SK-N-SH treated with all-trans-retinoic acid at 6 μM for 48 hours (cell line): ENCODE data around the gene PINK1.

ENCODE experiments used
- ATAC-seq: fragments of 200-7000 bp; cut with Tn5 transposase; 3 replicates; pipeline ENCODE4 v1.9.1; 2020; ENCODE audit warnings: mild to moderate bottlenecking, moderate library complexity
- ARNTL ChIP-seq: fragments of 450-650 bp; formaldehyde crosslinking; IDR thresholded peaks from 2 replicates; pipeline ENCODE4 v1.5.0; 2020; ENCODE audit warnings: low read depth, mild to moderate bottlenecking, moderate library complexity, borderline replicate concordance
- BACH2 ChIP-seq: fragments of 250-450 bp; sonication (Bioruptor Pico); IDR thresholded peaks from 2 replicates; pipeline ENCODE4 v1.9.0; 2021; ENCODE audit warnings: mild to moderate bottlenecking, borderline replicate concordance
- CREB5 ChIP-seq: fragments of 250-450 bp; sonication (Bioruptor Pico); IDR thresholded peaks from 2 replicates; pipeline ENCODE4 v1.5.1; 2020; ENCODE audit warnings: low read depth, mild to moderate bottlenecking, moderate library complexity
- CSDC2 ChIP-seq: fragments of 250-450 bp; sonication (Bioruptor Pico); IDR thresholded peaks from 2 replicates; pipeline ENCODE4 v1.5.0; 2020; ENCODE audit warnings: mild to moderate bottlenecking, moderate library complexity
- CSRNP3 ChIP-seq: fragments of 250-450 bp; sonication (Bioruptor Pico); IDR thresholded peaks from 2 replicates; pipeline ENCODE4 v1.5.1; 2021; ENCODE audit warnings: mild to moderate bottlenecking, moderate library complexity
- ESRRG ChIP-seq: fragments of 250-450 bp; sonication (Bioruptor Pico); IDR thresholded peaks from 2 replicates; pipeline ENCODE4 v1.6.1; 2021; ENCODE audit warnings: mild to moderate bottlenecking
- GLIS3 ChIP-seq: fragments of 250-450 bp; sonication (Bioruptor Pico); IDR thresholded peaks from 2 replicates; pipeline ENCODE4 v1.5.0; 2020; ENCODE audit warnings: mild to moderate bottlenecking, moderate library complexity
- ISL1 ChIP-seq: fragments of 250-450 bp; sonication (Bioruptor Pico); IDR thresholded peaks from 2 replicates; pipeline ENCODE4 v2.1.2; 2022; ENCODE audit warnings: mild to moderate bottlenecking, moderate library complexity
- OSR1 ChIP-seq: fragments of 250-450 bp; sonication (Bioruptor Pico); IDR thresholded peaks from 2 replicates; pipeline ENCODE4 v1.8.0; 2022; ENCODE audit warnings: moderate library complexity, mild to moderate bottlenecking, inconsistent platforms
- PATZ1 ChIP-seq: fragments of 250-450 bp; sonication (Bioruptor Pico); IDR thresholded peaks from 2 replicates; pipeline ENCODE4 v1.8.0; 2020; ENCODE audit warnings: mild to moderate bottlenecking, moderate library complexity, borderline replicate concordance
- POU6F1 ChIP-seq: fragments of 250-450 bp; sonication (Bioruptor Pico); IDR thresholded peaks from 2 replicates; pipeline ENCODE4 v1.8.0; 2021; ENCODE audit warnings: low read depth, mild to moderate bottlenecking, moderate library complexity, borderline replicate concordance
- PPARA ChIP-seq: fragments of 250-450 bp; sonication (Bioruptor Pico); IDR thresholded peaks from 2 replicates; pipeline ENCODE4 v1.5.0; 2020; ENCODE audit warnings: mild to moderate bottlenecking, borderline replicate concordance
- RARB ChIP-seq: fragments of 250-450 bp; sonication (Bioruptor Pico); IDR thresholded peaks from 2 replicates; pipeline ENCODE4 v1.8.0; 2021; ENCODE audit warnings: mild to moderate bottlenecking, moderate library complexity
- SNAI2 ChIP-seq: fragments of 250-450 bp; sonication (Bioruptor Pico); IDR thresholded peaks from 2 replicates; pipeline ENCODE4 v1.5.0; 2020; ENCODE audit warnings: mild to moderate bottlenecking, moderate library complexity
- TCF4 ChIP-seq: fragments of 250-450 bp; sonication (Bioruptor Pico); IDR thresholded peaks from 2 replicates; pipeline ENCODE4 v1.8.0; 2021; ENCODE audit warnings: mild to moderate bottlenecking, moderate library complexity, borderline replicate concordance
- TOX ChIP-seq: fragments of 250-450 bp; sonication (Bioruptor Pico); IDR thresholded peaks from 2 replicates; pipeline ENCODE4 v1.8.0; 2021; ENCODE audit warnings: mild to moderate bottlenecking, moderate library complexity, borderline replicate concordance
- TSHZ2 ChIP-seq: fragments of 250-450 bp; sonication (Bioruptor Pico); IDR thresholded peaks from 2 replicates; pipeline ENCODE4 v1.5.0; 2020; ENCODE audit warnings: mild to moderate bottlenecking, moderate library complexity
- ZC3H10 ChIP-seq: fragments of 250-450 bp; sonication (Bioruptor Pico); IDR thresholded peaks from 2 replicates; pipeline ENCODE4 v1.5.1; 2021; ENCODE audit warnings: mild to moderate bottlenecking, moderate library complexity
- ZFP3 ChIP-seq: fragments of 250-450 bp; sonication (Bioruptor Pico); IDR thresholded peaks from 2 replicates; pipeline ENCODE4 v1.5.0; 2020; ENCODE audit warnings: mild to moderate bottlenecking, moderate library complexity
- ZFP30 ChIP-seq: fragments of 450-650 bp; formaldehyde crosslinking; IDR thresholded peaks from 2 replicates; pipeline ENCODE4 v1.5.0; 2022; ENCODE audit warnings: mild to moderate bottlenecking, moderate library complexity
- ZNF565 ChIP-seq: fragments of 450-650 bp; formaldehyde crosslinking; conservative IDR thresholded peaks from 2 replicates; pipeline ENCODE4 v1.5.0; 2020; ENCODE audit warnings: low read depth, mild to moderate bottlenecking, moderate library complexity
- ZNF70 ChIP-seq: fragments of 450-650 bp; formaldehyde crosslinking; IDR thresholded peaks from 2 replicates; pipeline ENCODE4 v1.5.0; 2020; ENCODE audit warnings: mild to moderate bottlenecking, moderate library complexity
- ZNF8 ChIP-seq: fragments of 450-650 bp; formaldehyde crosslinking; IDR thresholded peaks from 2 replicates; pipeline ENCODE4 v1.5.0; 2020; ENCODE audit warnings: mild to moderate bottlenecking, moderate library complexity

The PINK1 gene

GRCh38 chr1:20684651-20685050 is 51.4 kb downstream of the PINK1 start:
- TF ChIP-seq ZFP3 (CRISPR knock-in tag) (no peak), OSR1 (CRISPR knock-in tag) (no peak), RARB (CRISPR knock-in tag) (no peak), TOX (CRISPR knock-in tag) (no peak), PATZ1 (CRISPR knock-in tag) (no peak), ZNF70 (CRISPR knock-in tag) (no peak), CSRNP3 (CRISPR knock-in tag) (no peak), ZFP30 (CRISPR knock-in tag) (no peak), CREB5 (no peak)
- TF ChIP-seq, all 23 proteins: peak for 0
- no peak for ATAC-seq

GRCh38 chr1:20685099-20685662 is 51.9 kb downstream of the PINK1 start:
- ATAC-seq: no peak
- TF ChIP-seq ESRRG (CRISPR knock-in tag) (no peak), ISL1 (no peak), RARB (CRISPR knock-in tag) (no peak), ZNF565 (CRISPR knock-in tag) (no peak), ZNF8 (no peak)
- TF ChIP-seq, all 23 proteins: peak for 0

- ATAC-seq: no peak
- TF ChIP-seq ARNTL (no peak), SNAI2 (CRISPR knock-in tag) (no peak), ZFP30 (CRISPR knock-in tag) (no peak), ZFP3 (CRISPR knock-in tag) (no peak), ESRRG (CRISPR knock-in tag) (no peak), BACH2 (no peak), ZC3H10 (CRISPR knock-in tag) (no peak), GLIS3 (CRISPR knock-in tag) (no peak), POU6F1 (CRISPR knock-in tag) (no peak), ZNF8 (no peak), ZNF565 (CRISPR knock-in tag) (no peak), TSHZ2 (CRISPR knock-in tag) (no peak), CSDC2 (CRISPR knock-in tag) (no peak), CSRNP3 (CRISPR knock-in tag) (no peak), PPARA (CRISPR knock-in tag) (no peak), ZNF70 (CRISPR knock-in tag) (no peak), TOX (CRISPR knock-in tag) (no peak), TCF4 (no peak), ISL1 (no peak), RARB (CRISPR knock-in tag) (no peak)
Observed at GRCh38 chr1:20685741-20686140, 52.5 kb downstream of the PINK1 start.
